K562 (cell line): ENCODE measurements around the gene AKT2.

ENCODE experiments used
- CBX5 ChIP-seq: IDR thresholded peaks from 2 replicates; pipeline ENCODE4 v1.6.1; 2014; ENCODE audit warnings: low read depth, borderline replicate concordance
- GTF2F1 ChIP-seq: IDR thresholded peaks from 2 replicates; pipeline ENCODE4 v1.6.1; 2011; ENCODE audit warnings: low read depth, low read length, improper control_type of control experiment
- HDAC2 ChIP-seq: fragments of 450-650 bp; IDR thresholded peaks from 2 replicates; pipeline ENCODE4 v1.6.1; 2016; ENCODE audit warnings: mild to moderate bottlenecking
- HNRNPH1 ChIP-seq: fragments of 200-400 bp; formaldehyde crosslinking; optimal IDR thresholded peaks from 2 replicates; pipeline ENCODE3; 2017; ENCODE audit warnings: low read depth, mild to moderate bottlenecking, low read length, moderate library complexity
- LEF1 ChIP-seq: fragments of 450-650 bp; IDR thresholded peaks from 2 replicates; pipeline ENCODE4 v1.6.1; 2016; ENCODE audit warnings: mild to moderate bottlenecking
- MTA3 ChIP-seq: fragments of 450-650 bp; formaldehyde crosslinking; IDR thresholded peaks from 2 replicates; pipeline ENCODE4 v1.6.1; 2017; ENCODE audit warnings: mild to moderate bottlenecking, borderline replicate concordance
- POLR2AphosphoS5 ChIP-seq: IDR thresholded peaks from 2 replicates; pipeline ENCODE4 v1.6.1; 2011; ENCODE audit warnings: mild to moderate bottlenecking, low read depth, low read length, moderate library complexity; ENCODE audit not compliant: control insufficient read depth, insufficient read depth
- RB1 ChIP-seq: fragments of 450-650 bp; IDR thresholded peaks from 2 replicates; pipeline ENCODE4 v1.6.1; 2017; ENCODE audit warnings: low read depth, mild to moderate bottlenecking
- TAF1 ChIP-seq: IDR thresholded peaks from 2 replicates; pipeline ENCODE4 v1.6.1; 2011; ENCODE audit warnings: mild to moderate bottlenecking, low read length, moderate library complexity; ENCODE audit not compliant: insufficient read depth, control insufficient read depth, severe bottlenecking; ENCODE audit errors: extremely low read depth
- TAF7 ChIP-seq: fragments of 450-650 bp; IDR thresholded peaks from 2 replicates; pipeline ENCODE4 v1.6.1; 2016; ENCODE audit warnings: missing genetic modification characterization, missing compliant biosample characterization
- YY1 ChIP-seq, 3 experiments: IDR thresholded peaks; 2 replicates each; pipeline ENCODE4 v1.6.1; 2011; ENCODE audit warnings: low read length in 2 of 3, mild to moderate bottlenecking in 2 of 3, moderate library complexity in 2 of 3, borderline replicate concordance in 1 of 3, control low read depth in 1 of 3, low read depth in 1 of 3; ENCODE audit not compliant: insufficient read depth in 3 of 3, insufficient replicate concordance in 2 of 3, control insufficient read depth in 1 of 3, insufficient read length in 1 of 3; ENCODE audit errors: extremely low read depth in 1 of 3
- TF ChIP-seq, protein P1 (sequence below): sonication (generic); formaldehyde crosslinking; IDR thresholded peaks from 2 replicates; pipeline ENCODE4 v1.8.0; 2022; ENCODE audit warnings: mild to moderate bottlenecking, missing genetic modification reagents
- TF ChIP-seq, protein P2 (sequence below): fragments of 450-650 bp; IDR thresholded peaks from 2 replicates; pipeline ENCODE4 v1.6.1; 2016; ENCODE audit warnings: mild to moderate bottlenecking
- TF ChIP-seq, protein P3 (sequence below): conservative IDR thresholded peaks from 2 replicates; pipeline ENCODE4 v1.6.1; 2011; ENCODE audit warnings: low read depth, mild to moderate bottlenecking, low read length; ENCODE audit not compliant: control insufficient read depth

DNA sequence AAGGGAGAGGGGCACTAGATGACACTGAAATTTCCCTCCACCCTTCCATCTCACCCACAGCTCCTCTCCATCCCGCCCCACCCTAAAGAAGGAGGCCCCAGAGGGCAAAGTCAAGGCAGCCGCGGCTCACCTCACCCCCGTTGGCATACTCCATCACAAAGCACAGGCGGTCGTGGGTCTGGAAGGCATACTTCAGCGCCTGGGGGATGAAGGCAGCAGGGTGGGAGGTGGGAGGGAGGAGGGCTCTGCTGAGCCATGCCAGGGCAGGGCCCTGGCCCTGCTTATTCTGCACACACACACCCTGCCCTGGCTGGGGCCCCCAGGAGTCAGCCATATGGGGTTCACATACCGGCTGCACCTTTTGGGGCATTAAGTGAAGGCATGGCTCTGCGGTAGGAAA lies 46.4 kb downstream of the AKT2 start:
- TF ChIP-seq TAF1 (no peak), POLR2AphosphoS5 (no peak), RB1 (no peak), YY1 (IDR thresholded peaks at IDR 0.05; ENCODE audit: borderline replicate concordance in 1 of 3, control insufficient read depth in 1 of 3, extremely low read depth in 1 of 3, insufficient read depth in 3 of 3, insufficient read length in 1 of 3, insufficient replicate concordance in 2 of 3, low read depth in 1 of 3, low read length in 2 of 3) (no peak), HNRNPH1 (no peak), GTF2F1 (no peak), CBX5 (no peak), LEF1 (no peak), TAF7 (tag) (no peak), HDAC2 (no peak), MTA3 (no peak)
- TF ChIP-seq, protein P1, sequence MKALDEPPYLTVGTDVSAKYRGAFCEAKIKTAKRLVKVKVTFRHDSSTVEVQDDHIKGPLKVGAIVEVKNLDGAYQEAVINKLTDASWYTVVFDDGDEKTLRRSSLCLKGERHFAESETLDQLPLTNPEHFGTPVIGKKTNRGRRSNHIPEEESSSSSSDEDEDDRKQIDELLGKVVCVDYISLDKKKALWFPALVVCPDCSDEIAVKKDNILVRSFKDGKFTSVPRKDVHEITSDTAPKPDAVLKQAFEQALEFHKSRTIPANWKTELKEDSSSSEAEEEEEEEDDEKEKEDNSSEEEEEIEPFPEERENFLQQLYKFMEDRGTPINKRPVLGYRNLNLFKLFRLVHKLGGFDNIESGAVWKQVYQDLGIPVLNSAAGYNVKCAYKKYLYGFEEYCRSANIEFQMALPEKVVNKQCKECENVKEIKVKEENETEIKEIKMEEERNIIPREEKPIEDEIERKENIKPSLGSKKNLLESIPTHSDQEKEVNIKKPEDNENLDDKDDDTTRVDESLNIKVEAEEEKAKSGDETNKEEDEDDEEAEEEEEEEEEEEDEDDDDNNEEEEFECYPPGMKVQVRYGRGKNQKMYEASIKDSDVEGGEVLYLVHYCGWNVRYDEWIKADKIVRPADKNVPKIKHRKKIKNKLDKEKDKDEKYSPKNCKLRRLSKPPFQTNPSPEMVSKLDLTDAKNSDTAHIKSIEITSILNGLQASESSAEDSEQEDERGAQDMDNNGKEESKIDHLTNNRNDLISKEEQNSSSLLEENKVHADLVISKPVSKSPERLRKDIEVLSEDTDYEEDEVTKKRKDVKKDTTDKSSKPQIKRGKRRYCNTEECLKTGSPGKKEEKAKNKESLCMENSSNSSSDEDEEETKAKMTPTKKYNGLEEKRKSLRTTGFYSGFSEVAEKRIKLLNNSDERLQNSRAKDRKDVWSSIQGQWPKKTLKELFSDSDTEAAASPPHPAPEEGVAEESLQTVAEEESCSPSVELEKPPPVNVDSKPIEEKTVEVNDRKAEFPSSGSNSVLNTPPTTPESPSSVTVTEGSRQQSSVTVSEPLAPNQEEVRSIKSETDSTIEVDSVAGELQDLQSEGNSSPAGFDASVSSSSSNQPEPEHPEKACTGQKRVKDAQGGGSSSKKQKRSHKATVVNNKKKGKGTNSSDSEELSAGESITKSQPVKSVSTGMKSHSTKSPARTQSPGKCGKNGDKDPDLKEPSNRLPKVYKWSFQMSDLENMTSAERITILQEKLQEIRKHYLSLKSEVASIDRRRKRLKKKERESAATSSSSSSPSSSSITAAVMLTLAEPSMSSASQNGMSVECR = no peak
- TF ChIP-seq, protein P2, sequence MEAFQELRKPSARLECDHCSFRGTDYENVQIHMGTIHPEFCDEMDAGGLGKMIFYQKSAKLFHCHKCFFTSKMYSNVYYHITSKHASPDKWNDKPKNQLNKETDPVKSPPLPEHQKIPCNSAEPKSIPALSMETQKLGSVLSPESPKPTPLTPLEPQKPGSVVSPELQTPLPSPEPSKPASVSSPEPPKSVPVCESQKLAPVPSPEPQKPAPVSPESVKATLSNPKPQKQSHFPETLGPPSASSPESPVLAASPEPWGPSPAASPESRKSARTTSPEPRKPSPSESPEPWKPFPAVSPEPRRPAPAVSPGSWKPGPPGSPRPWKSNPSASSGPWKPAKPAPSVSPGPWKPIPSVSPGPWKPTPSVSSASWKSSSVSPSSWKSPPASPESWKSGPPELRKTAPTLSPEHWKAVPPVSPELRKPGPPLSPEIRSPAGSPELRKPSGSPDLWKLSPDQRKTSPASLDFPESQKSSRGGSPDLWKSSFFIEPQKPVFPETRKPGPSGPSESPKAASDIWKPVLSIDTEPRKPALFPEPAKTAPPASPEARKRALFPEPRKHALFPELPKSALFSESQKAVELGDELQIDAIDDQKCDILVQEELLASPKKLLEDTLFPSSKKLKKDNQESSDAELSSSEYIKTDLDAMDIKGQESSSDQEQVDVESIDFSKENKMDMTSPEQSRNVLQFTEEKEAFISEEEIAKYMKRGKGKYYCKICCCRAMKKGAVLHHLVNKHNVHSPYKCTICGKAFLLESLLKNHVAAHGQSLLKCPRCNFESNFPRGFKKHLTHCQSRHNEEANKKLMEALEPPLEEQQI = no peak
- TF ChIP-seq, protein P3, sequence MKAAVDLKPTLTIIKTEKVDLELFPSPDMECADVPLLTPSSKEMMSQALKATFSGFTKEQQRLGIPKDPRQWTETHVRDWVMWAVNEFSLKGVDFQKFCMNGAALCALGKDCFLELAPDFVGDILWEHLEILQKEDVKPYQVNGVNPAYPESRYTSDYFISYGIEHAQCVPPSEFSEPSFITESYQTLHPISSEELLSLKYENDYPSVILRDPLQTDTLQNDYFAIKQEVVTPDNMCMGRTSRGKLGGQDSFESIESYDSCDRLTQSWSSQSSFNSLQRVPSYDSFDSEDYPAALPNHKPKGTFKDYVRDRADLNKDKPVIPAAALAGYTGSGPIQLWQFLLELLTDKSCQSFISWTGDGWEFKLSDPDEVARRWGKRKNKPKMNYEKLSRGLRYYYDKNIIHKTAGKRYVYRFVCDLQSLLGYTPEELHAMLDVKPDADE = no peak
